NCI-H82 (cell line): ENCODE measurements around the gene MBOAT2.
"Not testable (repeated sequence)": the region's sequence is repeated elsewhere in the genome, so short reads cannot be mapped to it uniquely, and the experiment has no call there.

ENCODE experiments used
- DNase-seq: peaks from one replicate; lab custom pipeline; 2025; lab: John Stamatoyannopoulos, UW

Gene MBOAT2

DNA sequence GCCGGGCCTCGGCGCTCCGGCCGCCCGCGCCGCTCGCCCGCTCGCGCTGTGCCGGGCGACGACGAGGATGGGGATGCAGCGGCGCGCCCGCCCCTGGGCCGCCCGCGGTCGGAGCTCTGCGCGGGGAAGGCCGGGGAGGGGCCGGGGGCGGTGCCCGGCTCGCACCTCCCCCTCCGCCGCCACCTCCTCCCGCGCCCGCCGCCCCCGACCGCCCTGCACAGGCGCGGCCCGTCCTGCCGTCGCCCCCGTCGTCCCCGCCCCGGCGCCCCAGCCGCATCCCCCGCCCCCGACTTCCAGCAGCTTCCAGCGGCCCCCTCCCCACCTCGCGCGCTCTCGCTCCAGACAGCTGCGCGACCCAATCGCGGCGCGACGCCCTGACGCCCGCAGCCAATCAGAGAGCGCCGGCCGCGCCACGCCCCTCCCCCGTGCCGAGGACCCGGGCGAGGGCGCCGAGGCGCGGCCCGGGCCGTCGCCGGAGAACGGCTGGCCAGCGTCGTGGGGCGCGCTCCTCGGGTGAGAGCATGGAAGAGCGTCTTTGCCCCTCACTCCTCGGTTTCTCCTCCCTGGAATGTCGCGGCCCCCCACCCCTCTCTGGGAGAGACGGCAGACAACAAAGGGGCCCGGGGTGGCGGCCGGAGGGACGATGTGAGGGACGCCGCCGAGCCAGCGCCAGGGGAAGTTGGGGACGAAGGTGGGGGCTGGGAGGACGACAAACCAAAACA is at the start of gene MBOAT2:
Gene MBOAT2, minus strand, starts transcription at position 69 of the 722 bp plus-strand sequence. CDS start 70 bp downstream, outside the sequence.
- peak; percentile 95 for DNase-seq

GRCh38 chr2:9052821-9053533 is 49.5 kb upstream of the MBOAT2 start:
- DNase-seq: no peak

GRCh38 chr2:9051451-9051850 is 48.0 kb upstream of the MBOAT2 start:
- DNase-seq: not testable (repeated sequence)

DNA sequence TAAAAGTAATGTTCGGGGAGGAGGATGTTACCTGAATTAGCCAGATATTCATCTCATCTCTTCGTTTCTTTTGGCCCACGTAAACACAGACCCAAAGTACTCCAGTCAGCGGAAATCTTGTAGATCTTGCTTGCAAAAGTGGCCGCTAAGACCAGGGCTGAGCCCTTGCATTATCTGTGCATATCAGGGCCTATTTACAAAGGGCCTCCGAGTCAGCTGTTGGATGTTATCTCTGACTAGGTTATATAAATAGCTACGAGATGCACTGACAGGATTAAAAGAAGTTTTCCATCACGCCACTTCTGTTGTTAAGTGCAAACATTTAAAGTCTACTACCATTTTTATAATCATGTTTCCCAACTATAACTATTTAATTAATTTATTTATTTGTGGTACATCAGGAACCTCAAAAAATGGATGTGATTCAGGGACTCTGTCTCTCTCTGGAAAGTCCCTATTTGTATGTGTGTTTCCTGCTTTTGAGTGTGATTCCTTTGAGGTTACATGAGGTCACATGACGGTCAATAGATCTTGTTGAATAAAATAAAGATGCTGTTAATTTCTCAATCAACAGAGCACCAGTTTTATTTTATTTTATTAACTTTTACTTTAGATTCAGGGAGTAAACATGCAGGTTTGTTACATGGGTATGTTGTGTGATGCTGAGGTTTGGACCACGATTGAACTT is 46.8 kb upstream of the MBOAT2 start:
- no peak for DNase-seq

GRCh38 chr2:9045595-9045994 is 42.1 kb upstream of the MBOAT2 start:
- DNase-seq: no peak

DNA sequence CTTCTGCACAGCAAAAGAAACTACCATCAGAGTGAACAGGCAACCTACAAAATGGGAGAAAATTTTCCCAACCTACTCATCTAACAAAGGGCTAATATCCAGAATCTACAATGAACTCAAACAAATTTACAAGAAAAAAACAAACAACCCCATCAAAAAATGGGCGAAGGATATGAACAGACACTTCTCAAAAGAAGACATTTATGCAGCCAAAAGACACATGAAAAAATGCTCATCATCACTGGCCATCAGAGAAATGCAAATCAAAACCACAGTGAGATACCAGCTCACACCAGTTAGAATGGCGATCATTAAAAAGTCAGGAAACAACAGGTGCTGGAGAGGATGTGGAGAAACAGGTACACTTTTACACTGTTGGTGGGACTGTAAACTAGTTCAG is 40.0 kb upstream of the MBOAT2 start:
- not testable (repeated sequence) for DNase-seq

DNA sequence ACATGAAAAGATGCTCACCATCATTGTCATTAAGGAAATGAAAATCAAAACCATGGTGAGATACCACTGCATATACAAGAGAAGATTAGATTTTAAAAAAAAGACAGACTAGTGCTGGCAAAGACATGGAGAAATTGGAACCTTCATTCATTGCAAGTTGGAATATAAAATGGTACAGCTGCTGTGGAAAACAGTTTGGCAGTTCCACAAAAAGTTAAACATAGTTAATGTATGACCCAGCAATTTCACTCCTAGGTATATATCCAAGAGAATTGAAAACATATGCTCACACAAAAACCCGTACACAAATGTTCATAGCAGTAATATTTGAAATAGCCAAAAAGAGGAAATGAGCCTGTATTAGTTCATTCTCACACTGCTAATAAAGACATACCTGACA is 33.7 kb upstream of the MBOAT2 start:
- DNase-seq: no peak

GRCh38 chr2:9033385-9034168 is 30.1 kb upstream of the MBOAT2 start:
- peak; percentile 92 for DNase-seq

DNA sequence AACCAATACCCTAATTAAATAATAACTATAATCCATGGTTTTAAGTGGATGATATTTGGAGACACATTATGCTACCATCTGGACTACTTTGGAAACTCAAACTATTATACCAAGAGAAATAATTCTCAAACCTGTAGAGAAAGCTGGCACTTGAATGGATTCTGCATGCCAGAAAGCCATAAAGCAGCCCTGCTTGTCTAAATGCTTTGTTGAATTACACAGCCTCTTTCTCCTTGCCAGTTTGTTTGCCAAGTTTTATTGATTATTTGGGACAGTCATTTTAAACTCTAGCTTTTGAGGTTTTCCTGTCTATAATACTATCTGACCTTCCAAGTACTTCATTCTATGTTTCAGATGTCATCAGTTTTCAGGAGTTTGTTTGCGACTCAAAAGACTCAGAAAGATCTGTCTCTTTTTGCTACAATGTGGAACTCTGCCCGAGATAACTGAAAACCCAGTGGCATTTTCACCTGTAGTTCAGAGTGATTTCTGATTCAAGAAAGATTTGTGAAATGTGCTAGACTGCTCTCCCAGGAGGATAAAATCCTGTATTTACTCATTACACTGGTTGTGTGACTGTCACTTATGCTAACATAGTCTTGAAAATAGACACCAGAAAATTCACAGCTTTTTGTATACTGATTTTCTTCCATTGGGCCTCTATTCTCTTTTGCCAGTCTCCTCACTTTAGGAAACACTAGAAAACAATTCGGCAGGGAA is 29.2 kb upstream of the MBOAT2 start:
- peak; percentile 21 for DNase-seq

DNA sequence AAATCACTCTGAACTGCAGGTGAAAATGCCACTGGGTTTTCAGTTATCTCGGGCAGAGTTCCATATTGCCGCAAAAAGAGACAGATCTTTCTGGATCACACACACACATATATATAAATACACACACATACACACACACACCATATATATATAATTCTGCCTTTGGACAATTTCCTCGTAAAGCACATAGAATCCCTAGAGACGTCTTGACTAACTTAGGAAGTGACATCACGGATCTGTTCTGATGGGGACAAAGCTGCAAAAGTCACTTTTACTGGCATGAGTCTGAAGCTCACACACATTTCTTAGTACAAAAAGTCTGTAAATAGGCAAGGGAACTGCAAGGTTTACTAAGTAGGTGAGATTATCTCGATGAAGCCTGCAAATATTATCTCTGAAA is 28.6 kb upstream of the MBOAT2 start:
- no peak for DNase-seq

- no peak for DNase-seq
Measured at GRCh38 chr2:9031246-9031645, 27.8 kb upstream of the MBOAT2 start.

DNA sequence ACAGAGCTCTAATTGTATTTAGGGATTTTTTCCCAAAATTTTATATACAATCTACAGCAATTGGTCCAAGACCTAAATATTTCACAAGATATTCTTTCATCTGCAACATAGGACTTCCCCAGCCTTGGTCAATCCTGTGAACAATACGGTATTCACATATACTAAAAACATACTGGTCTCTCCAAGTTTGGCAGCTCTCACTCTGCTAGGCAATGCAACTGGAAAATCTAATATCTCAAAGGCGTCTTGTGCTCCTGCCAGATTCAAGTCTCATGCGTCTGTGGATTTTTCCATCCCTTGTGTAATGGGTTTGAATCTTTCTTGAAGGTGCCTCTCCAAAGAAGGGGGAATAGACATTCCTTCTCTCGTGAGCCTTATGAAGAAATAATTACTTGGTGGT is 27.4 kb upstream of the MBOAT2 start:
- DNase-seq: no peak

GRCh38 chr2:9030190-9030589 is 26.7 kb upstream of the MBOAT2 start:
- no peak for DNase-seq

DNA sequence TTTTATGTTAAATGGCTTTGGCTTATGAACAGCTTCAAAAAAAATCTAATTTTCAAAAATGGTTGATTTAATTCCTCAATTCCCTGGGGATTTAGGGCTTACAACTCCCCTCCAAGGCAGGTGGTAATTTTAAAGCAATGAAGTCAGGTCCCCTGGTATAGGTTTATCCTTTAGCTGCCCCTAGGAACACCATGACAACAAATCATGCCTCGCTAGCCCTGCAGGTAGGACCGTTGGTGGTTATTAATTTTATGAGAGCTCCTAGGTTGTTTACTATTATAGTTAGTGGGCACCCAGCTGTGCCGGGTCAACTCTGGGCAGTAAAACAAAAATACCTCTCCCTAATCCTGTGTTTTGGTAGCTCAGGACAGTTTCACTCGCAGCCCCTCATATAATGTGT is 26.2 kb upstream of the MBOAT2 start:
- peak; percentile 40 for DNase-seq

- DNase-seq: no peak
Measured at GRCh38 chr2:9027884-9028283, 24.4 kb upstream of the MBOAT2 start.

- DNase-seq: no peak
Measured at GRCh38 chr2:9025746-9026145, 22.3 kb upstream of the MBOAT2 start.

GRCh38 chr2:9024575-9024974 is 21.1 kb upstream of the MBOAT2 start:
- no peak for DNase-seq

- peak; percentile 20 for DNase-seq
Measured at GRCh38 chr2:9021563-9022211, 18.2 kb upstream of the MBOAT2 start.

- no peak for DNase-seq
Measured at GRCh38 chr2:9020267-9020666, 16.8 kb upstream of the MBOAT2 start.

- DNase-seq: no peak
Measured at GRCh38 chr2:9018534-9018933, 15.1 kb upstream of the MBOAT2 start.

DNA sequence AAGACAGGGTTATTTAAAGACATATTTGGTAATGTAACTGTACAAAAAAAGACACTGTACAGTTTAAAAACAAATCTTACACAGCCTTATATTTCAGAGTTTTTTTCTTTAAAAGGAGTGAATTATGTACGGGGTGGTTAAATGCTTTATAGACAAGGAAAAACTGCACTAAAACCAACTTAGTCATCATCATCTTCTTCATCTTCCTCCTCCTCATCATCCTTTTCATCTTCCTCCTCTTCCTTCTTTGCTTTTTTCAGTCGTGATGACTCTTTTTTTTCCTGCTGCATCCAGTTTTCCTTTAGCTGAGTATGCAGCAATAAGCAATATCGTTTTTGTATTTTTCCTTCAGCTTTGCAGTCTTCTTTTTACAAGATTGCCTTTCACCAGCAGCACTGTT is 14.6 kb upstream of the MBOAT2 start:
- DNase-seq: no peak
